Kidney epithelial cell (primary cell): Measurements from ENCODE around the gene APBA3. TPM values are rescaled to one million over a fixed set of nuclear protein-coding genes. Genes with fewer than 3 reads are reported as not detected.

Experiments used
- DNase-seq: peaks from one replicate; pipeline ENCODE4 v3.0.0-alpha.2; 2010; ENCODE audit warnings: low read depth
- H3K27me3 ChIP-seq: 2 replicates; pipeline ENCODE4 v1.6.0; 2011; ENCODE audit warnings: low read length; ENCODE audit not compliant: control insufficient read depth, insufficient read depth
- H3K36me3 ChIP-seq: 2 replicates; pipeline ENCODE4 v1.5.1; 2011; ENCODE audit warnings: low read length; ENCODE audit not compliant: control insufficient read depth, insufficient read depth
- H3K4me3 ChIP-seq: 2 replicates; pipeline ENCODE4 v1.5.1; 2011; ENCODE audit warnings: low read depth, mild to moderate bottlenecking, control low read depth, low read length
- total RNA-seq: library from RNA; depleted of rRNA; stranded (reverse); fragments of >200 nt; gene quantifications from 2 replicates; pipeline ENCODE4 v1.2.3, GENCODE V29; 2015
- TF ChIP-seq, protein P1 (sequence below): IDR thresholded peaks from 2 replicates; pipeline ENCODE4 v1.5.1; 2011; ENCODE audit warnings: mild to moderate bottlenecking, moderate library complexity, low read length, control low read depth, inconsistent platforms; ENCODE audit not compliant: insufficient read depth, poor library complexity, severe bottlenecking

APBA3 gene
- total RNA-seq, 1 donor from 2014 or later, result 39.7 TPM

DNA sequence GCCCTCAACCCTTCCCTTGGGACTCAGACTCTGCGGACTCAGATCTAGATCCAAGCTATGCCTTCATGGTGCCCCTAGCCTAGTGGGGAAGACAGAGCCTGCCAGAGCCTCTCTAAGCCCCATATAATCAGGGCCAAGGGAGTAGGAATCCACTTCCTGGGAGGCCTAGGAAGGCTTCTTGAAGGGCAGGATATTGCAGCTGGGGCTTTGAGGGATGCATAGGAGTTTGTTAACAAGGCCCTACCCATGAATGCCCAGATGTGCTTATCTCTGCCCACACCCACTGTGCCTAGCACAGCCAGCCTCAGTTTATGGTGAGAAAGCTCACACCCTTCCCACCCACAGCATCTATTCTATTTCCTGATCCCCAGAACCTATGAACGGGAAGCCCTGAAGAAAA is 11.3 kb downstream of the APBA3 start:
- no peak for DNase-seq
- peaks cover 9% of the 10 kb centered on the region for H3K27me3 ChIP-seq
- no peak overlapping the region for H3K4me3 ChIP-seq
- no peaks in the 10 kb centered on the region for H3K36me3 ChIP-seq
- TF ChIP-seq, protein P1, sequence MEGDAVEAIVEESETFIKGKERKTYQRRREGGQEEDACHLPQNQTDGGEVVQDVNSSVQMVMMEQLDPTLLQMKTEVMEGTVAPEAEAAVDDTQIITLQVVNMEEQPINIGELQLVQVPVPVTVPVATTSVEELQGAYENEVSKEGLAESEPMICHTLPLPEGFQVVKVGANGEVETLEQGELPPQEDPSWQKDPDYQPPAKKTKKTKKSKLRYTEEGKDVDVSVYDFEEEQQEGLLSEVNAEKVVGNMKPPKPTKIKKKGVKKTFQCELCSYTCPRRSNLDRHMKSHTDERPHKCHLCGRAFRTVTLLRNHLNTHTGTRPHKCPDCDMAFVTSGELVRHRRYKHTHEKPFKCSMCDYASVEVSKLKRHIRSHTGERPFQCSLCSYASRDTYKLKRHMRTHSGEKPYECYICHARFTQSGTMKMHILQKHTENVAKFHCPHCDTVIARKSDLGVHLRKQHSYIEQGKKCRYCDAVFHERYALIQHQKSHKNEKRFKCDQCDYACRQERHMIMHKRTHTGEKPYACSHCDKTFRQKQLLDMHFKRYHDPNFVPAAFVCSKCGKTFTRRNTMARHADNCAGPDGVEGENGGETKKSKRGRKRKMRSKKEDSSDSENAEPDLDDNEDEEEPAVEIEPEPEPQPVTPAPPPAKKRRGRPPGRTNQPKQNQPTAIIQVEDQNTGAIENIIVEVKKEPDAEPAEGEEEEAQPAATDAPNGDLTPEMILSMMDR, result no peak

DNA sequence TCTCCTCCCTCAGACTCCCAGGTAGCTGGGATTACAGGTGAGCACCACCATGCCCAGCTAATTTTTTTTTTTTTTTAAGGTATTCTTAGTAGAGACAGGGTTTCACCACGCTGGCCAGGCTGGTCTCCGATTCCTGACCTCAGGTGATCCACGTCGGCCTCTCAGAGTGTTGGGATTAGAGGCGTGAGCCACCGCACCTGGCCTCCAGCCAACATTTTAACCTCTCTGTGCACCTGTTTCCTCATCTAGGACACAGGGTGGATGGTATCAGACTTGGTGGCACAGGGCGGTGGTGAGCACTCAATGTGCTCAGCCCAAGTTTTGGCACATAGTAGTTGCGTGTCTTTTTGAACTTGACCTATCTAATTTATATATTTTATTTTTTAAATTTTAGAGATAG is 12.5 kb downstream of the APBA3 start:
- Histone ChIP-seq H3K36me3 (no peaks in the 10 kb centered on the region), H3K4me3 (no peak overlapping the region), H3K27me3 (peaks cover 9% of the 10 kb centered on the region)
- no peak for DNase-seq
- TF ChIP-seq, protein P1, result no peak

DNA sequence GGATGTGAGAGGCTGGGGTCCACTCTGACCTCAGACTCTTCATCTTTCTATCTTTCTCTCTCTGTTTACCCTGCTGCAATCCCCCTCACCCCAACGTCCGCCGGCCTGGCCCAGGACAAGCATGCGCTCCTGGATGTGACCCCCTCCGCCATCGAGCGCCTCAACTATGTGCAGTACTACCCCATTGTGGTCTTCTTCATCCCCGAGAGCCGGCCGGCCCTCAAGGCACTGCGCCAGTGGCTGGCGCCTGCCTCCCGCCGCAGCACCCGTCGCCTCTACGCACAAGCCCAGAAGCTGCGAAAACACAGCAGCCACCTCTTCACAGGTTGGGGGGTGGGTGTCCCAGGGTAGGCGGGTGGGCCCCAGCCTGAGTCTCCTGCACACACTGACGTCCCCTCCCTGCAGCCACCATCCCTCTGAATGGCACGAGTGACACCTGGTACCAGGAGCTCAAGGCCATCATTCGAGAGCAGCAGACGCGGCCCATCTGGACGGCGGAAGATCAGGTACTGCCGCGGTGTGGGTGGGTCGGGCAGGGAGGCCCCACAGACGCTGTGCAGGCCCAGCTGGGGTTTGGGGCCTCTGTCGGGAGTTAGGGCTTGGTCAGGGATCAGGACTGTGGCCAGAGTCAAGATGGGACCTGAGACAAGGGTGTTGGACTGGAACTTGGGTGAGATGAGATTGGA is 15.0 kb downstream of the APBA3 start:
- Histone ChIP-seq H3K27me3 (peaks cover 9% of the 10 kb centered on the region), H3K4me3 (no peak overlapping the region), H3K36me3 (no peaks in the 10 kb centered on the region)
- no peak for DNase-seq
- TF ChIP-seq, protein P1, result no peak

DNA sequence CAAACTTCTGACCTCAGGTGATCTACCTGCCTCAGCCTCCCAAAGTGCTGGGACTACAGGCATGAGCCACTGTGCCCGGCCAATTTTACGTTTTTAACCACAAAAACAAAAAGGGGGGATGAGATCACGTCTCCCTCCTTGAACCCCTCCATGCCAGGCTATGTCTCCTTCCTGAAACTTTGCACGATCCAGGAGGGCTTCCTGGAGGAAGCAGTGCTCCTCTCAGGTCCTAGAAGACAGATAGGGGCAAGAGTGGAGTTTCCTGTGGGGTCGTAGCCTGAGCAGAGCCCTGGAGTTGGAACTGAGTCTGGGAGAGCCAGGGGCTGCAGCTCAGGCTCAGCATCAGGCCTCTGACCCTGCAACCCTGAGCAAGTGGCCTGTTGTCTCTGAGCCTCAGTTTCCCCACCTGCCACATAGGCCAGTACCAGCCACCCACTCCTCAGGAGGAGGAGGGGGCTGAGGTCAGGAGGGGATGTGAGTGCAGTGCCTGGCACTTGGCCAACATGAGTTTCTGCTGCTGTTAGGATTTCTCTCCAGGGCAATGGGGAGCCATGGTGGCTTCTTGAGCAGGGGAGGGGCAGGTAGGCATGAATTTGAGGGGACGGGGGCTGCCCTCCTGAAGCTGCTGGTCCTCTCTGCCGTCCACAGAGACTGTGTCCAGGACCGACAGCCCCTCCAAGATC is 16.0 kb downstream of the APBA3 start:
- TF ChIP-seq, protein P1, result no peak
- DNase-seq, result no peak
- no peak overlapping the region for H3K4me3 ChIP-seq
- peaks cover 9% of the 10 kb centered on the region for H3K27me3 ChIP-seq
- H3K36me3 ChIP-seq, result no peaks in the 10 kb centered on the region

DNA sequence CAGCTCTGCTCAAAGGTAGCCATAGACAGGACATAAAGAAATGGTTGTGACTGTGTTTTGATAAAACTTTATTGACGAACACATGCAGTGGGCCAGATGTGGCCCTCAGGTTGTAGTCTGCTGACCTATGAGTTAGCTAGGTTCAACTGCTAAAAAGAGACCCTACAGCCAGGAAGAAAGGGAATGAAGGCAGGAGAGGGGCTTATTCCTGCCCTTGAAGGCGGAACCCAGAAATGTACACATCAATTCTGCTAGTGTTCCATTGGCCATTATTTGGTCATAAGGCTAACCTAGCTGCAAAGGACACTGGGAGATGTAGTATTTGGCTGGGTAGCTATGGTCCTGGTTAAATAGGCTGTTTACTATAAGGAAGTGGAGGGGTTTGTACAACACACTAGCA is 18.0 kb downstream of the APBA3 start:
- TF ChIP-seq, protein P1, result no peak
- DNase-seq, result no peak
- Histone ChIP-seq H3K36me3 (no peaks in the 10 kb centered on the region), H3K4me3 (no peak overlapping the region), H3K27me3 (peaks cover 9% of the 10 kb centered on the region)
